ENCODE data around the gene NR4A1. TPM values are rescaled to one million over a fixed set of nuclear protein-coding genes. Genes with fewer than 3 reads are reported as not detected.
A peak's percentile ranks its signal among the peaks of the same experiment; 100 is the strongest.

NR4A1 gene
- total RNA-seq, 6 experiments from 2014 or later = 5.0 to 8.8 (median 7.7) TPM

DNA sequence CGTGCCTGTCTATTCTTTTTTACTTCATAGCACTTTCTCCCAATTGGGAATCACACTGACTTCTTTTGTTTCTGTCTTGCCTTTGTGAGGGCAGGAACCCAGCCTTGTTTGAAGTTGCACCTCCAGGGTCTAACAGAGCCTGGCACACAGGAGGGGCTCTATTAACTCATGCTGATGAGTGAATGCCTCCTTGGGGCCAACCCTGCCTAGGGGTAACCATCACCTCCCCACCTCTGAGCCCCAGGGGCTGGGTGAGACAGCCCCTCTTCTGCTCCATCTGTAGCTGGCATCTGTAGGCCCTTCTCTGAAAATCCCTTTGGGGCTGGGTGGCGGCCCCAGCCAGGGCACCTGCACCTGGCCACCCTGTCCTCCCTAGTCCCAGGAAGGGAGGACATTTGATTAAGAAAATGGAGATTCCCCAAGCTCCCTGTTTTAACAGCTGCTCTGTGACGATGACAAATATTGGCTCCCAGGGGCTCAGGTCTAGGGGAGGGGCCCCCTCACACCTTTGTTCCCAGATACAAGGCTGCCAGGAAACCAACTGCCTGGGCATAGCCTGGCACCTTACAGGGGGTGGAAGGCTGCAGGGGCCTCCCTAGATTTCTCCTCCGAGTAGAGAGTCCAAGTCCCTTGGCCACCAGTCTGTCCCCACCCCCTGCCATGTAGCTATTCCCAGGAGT is 32.7 kb upstream of the NR4A1 start:
- DNase-seq = no peak

DNA sequence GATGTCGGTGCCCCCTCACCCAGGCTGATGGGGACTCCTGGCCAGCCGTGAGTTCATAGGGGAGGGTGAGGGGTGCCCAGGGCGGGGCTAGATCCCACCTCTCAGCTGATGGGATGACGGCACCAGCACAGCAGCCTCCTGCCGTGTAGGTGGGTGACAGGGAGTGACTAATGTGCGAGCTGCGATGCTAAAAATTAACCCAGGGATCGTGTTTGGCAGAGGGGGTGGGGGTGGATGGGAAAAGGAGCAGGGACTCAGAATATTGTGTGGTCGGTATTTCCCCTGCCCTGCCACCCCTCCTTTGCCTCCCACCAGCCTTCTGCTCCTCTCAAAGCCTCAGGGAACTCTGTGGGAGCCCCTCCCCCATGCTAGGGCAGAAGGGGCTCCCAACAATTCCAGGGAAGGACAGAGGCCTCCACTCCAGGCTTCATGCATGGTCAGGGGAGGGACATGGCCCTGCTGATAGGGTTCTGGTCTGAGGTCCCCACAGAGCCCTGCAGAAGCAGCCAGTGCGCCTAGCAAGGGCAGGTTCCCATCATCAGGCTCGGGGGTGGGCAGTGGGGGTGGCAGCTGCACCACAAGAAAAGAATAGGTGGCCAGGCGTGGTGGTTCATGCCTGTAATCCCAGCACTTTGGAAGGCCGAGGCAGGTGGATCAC is 32.0 kb upstream of the NR4A1 start:
- WGBS (ENCODE audit: insufficient coverage, low coverage, low lambda C conversion rate, missing lambda C conversion rate) = 50% methylated on average over 7 of the region's 13 CpGs
- DNase-seq (no peak), ATAC-seq (no peak)
- Histone ChIP-seq H3K36me3 (no peaks in the 10 kb centered on the region), H3K27me3 (no peaks in the 10 kb centered on the region), H3K4me1 (peaks cover 0 to 9% (median 0%) of the 10 kb centered on the region in 4 donors), H3K27ac (no peak overlapping the region), H3K4me3 (no peak overlapping the region), H3K9me3 (no peaks in the 10 kb centered on the region)
- intact Hi-C loops (cut with DNase I) = no loop called here
- TF ChIP-seq POLR2A (IDR thresholded peaks at IDR 0.05) = no peak
- TF ChIP-seq, protein P1, sequence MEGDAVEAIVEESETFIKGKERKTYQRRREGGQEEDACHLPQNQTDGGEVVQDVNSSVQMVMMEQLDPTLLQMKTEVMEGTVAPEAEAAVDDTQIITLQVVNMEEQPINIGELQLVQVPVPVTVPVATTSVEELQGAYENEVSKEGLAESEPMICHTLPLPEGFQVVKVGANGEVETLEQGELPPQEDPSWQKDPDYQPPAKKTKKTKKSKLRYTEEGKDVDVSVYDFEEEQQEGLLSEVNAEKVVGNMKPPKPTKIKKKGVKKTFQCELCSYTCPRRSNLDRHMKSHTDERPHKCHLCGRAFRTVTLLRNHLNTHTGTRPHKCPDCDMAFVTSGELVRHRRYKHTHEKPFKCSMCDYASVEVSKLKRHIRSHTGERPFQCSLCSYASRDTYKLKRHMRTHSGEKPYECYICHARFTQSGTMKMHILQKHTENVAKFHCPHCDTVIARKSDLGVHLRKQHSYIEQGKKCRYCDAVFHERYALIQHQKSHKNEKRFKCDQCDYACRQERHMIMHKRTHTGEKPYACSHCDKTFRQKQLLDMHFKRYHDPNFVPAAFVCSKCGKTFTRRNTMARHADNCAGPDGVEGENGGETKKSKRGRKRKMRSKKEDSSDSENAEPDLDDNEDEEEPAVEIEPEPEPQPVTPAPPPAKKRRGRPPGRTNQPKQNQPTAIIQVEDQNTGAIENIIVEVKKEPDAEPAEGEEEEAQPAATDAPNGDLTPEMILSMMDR (IDR thresholded peaks at IDR 0.05) = no peak

More for the DNA sequence above, 32.7 kb upstream of the NR4A1 start:
- H3K36me3 ChIP-seq = no peaks in the 10 kb centered on the region
- ATAC-seq = no peak
- H3K9me3 ChIP-seq = no peaks in the 10 kb centered on the region
- no peak overlapping the region for H3K4me3 ChIP-seq
- peaks cover 0 to 5% (median 0%) of the 10 kb centered on the region in 4 donors for H3K4me1 ChIP-seq
- no peak overlapping the region for H3K27ac ChIP-seq
- WGBS (ENCODE audit: insufficient coverage, low coverage, low lambda C conversion rate, missing lambda C conversion rate) = 100% methylated on average over 1 of the region's 4 CpGs
- no peaks in the 10 kb centered on the region for H3K27me3 ChIP-seq
- intact Hi-C loops (cut with DNase I) = no loop called here
- no peak for TF ChIP-seq POLR2A (IDR thresholded peaks at IDR 0.05)
- TF ChIP-seq, protein P1 (IDR thresholded peaks at IDR 0.05) = no peak

DNA sequence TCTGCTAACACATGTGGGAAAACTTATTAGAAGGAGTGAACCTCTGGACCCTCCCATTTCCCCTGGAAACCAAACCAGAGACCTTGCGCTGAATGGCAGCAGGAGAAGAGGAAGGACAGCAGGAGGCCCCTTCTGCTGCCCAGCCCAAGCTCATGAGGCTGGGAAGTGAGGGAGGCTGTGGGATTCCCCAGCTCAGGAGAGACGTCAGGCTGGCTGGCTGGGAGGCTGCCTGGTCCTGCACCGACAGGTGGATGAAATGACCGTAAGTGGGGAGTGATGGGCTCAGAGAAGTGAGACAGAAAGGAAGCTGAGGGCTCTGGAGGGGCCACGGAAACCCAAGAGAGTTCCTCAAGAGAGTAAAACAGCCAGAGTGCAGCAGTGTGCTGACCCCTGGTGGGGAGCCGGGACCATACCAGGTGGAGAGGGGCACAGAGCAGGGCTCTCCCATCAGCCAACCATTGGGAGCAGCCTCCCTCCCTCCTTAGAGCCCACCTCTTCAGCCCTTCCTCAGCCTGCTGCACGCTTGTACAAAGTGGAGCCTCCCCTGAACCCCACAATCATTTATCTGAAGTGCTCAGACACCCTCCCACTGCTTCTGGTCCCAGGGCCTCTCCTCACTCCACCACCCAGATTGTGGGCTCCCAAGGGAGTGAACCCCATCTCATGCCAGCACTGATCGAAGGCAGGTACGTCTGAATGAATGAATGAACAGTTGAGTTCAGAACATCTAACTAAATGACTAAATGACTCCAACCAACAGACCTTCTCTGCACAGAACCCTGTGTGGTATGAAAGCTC is 30.5 kb upstream of the NR4A1 start:
- H3K27ac ChIP-seq = no peak overlapping the region
- H3K9me3 ChIP-seq = no peaks in the 10 kb centered on the region
- intact Hi-C loops (cut with DNase I) = no loop called here
- TF ChIP-seq POLR2A (IDR thresholded peaks at IDR 0.05) = no peak
- TF ChIP-seq, protein P1 (IDR thresholded peaks at IDR 0.05) = peak; percentile 48 to 65 (median 52)
- peaks cover 0 to 17% (median 0%) of the 10 kb centered on the region in 4 donors for H3K4me1 ChIP-seq
- H3K27me3 ChIP-seq = no peaks in the 10 kb centered on the region
- H3K4me3 ChIP-seq = no peak overlapping the region
- 29% methylated on average over 8 of the region's 9 CpGs for WGBS (ENCODE audit: insufficient coverage, low coverage, low lambda C conversion rate, missing lambda C conversion rate)
- peak in 1 of 3 donors; percentile 56 for DNase-seq
- ATAC-seq = peak; percentile 23 to 33 (median 26)
- H3K36me3 ChIP-seq = no peaks in the 10 kb centered on the region

DNA sequence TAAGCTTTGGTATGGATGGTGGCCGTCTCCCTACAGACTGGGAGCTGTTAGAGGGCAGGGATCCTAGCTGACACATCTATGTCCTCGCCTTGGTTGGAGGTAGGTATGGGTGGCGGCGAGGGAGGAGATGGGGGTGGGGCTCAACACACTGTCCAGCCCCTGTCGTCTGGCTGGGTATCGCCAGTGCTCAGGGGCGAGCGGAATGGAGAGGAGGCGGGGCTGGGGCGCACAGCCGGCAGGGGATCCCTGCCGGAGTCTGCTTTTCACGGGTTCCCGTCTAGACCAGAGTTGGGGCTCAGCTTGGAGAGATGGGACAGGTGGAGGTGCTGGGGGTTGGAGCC is 28.4 kb upstream of the NR4A1 start:
- DNase-seq (no peak), ATAC-seq (peak in 2 of 4 donors; percentile 0 to 2)
- 18% methylated on average over 9 of the region's 14 CpGs for WGBS (ENCODE audit: insufficient coverage, low coverage, low lambda C conversion rate, missing lambda C conversion rate)
- H3K4me1 ChIP-seq = peaks cover 0 to 21% (median 0%) of the 10 kb centered on the region in 4 donors
- intact Hi-C loops (cut with DNase I) = no loop called here
- H3K27me3 ChIP-seq = no peaks in the 10 kb centered on the region
- H3K27ac ChIP-seq = peak overlapping the region in 1 of 3 donors; percentile 43
- no peaks in the 10 kb centered on the region for H3K36me3 ChIP-seq
- no peak for TF ChIP-seq POLR2A (IDR thresholded peaks at IDR 0.05)
- TF ChIP-seq, protein P1 (IDR thresholded peaks at IDR 0.05) = no peak
- H3K9me3 ChIP-seq = no peaks in the 10 kb centered on the region
- H3K4me3 ChIP-seq = peak overlapping the region; percentile 42 to 51 (median 47)
